ENCODE results near the gene FAM171A2.

- TF ChIP-seq CTCF (IDR thresholded peaks at IDR 0.05 in 4 of 5, conservative IDR thresholded peaks at IDR 0.05 in 1 of 5) = no peak
- TF ChIP-seq POLR2A (IDR thresholded peaks at IDR 0.05) = no peak
Observed at GRCh38 chr17:44394833-44395232, 31.2 kb upstream of the FAM171A2 start.

Measured in gastrocnemius medialis (tissue), 4 donors.